ENCODE results near the gene TTYH2.

Gene TTYH2

DNA sequence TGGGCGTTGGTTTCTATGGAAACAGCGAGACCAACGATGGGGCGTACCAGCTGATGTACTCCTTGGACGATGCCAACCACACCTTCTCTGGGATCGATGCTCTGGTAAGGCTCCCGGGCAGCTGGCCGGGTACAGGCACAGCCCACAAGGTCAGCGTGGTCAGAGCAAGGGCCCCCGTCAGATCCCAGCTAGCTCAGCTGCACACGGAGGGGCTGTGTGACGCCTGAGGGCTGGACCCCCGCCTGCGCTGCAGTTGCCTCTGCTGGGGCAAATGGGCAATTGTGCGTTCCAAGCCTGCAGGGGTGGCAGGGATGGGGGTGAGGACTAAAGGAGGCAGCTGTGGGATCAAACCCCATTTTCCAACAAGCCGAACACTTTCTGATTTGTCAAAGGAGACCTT is 17.5 kb downstream of the TTYH2 start:
- H3F3A ChIP-seq (ENCODE audit: insufficient read depth, low read length): no peaks in the 10 kb centered on the region
- H3K9ac ChIP-seq (ENCODE audit: low read length): no peak overlapping the region
- H3K27me3 ChIP-seq (ENCODE audit: insufficient read depth, low read length): no peaks in the 10 kb centered on the region
- H3K4me3 ChIP-seq (ENCODE audit: low read depth, low read length, poor library complexity, severe bottlenecking): no peak overlapping the region
- no peaks in the 10 kb centered on the region for H3K4me1 ChIP-seq (ENCODE audit: insufficient read depth, low read length, severe bottlenecking)
- no peaks in the 10 kb centered on the region for H4K20me1 ChIP-seq (ENCODE audit: insufficient read depth, low read length)
- no peak overlapping the region for H2AFZ ChIP-seq (ENCODE audit: low read length)
- H3K4me2 ChIP-seq (ENCODE audit: low read length): no peak overlapping the region
- no peak for TF ChIP-seq EZH2 (IDR thresholded peaks at IDR 0.05; ENCODE audit: borderline replicate concordance, low read length)
- TF ChIP-seq, protein P1, sequence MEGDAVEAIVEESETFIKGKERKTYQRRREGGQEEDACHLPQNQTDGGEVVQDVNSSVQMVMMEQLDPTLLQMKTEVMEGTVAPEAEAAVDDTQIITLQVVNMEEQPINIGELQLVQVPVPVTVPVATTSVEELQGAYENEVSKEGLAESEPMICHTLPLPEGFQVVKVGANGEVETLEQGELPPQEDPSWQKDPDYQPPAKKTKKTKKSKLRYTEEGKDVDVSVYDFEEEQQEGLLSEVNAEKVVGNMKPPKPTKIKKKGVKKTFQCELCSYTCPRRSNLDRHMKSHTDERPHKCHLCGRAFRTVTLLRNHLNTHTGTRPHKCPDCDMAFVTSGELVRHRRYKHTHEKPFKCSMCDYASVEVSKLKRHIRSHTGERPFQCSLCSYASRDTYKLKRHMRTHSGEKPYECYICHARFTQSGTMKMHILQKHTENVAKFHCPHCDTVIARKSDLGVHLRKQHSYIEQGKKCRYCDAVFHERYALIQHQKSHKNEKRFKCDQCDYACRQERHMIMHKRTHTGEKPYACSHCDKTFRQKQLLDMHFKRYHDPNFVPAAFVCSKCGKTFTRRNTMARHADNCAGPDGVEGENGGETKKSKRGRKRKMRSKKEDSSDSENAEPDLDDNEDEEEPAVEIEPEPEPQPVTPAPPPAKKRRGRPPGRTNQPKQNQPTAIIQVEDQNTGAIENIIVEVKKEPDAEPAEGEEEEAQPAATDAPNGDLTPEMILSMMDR (IDR thresholded peaks at IDR 0.05; ENCODE audit: low read length): no peak
- no peaks in the 10 kb centered on the region for H3K9me2 ChIP-seq (ENCODE audit: low read depth, low read length)
- H3K27ac ChIP-seq (ENCODE audit: low read depth, low read length, poor library complexity, severe bottlenecking): no peak overlapping the region
- H3K36me3 ChIP-seq (ENCODE audit: insufficient read depth, low read length): no peaks in the 10 kb centered on the region
- H3K9me3 ChIP-seq (ENCODE audit: low read length): no peaks in the 10 kb centered on the region
- no peaks in the 10 kb centered on the region for H3K79me2 ChIP-seq (ENCODE audit: insufficient read depth, low read length)

DNA sequence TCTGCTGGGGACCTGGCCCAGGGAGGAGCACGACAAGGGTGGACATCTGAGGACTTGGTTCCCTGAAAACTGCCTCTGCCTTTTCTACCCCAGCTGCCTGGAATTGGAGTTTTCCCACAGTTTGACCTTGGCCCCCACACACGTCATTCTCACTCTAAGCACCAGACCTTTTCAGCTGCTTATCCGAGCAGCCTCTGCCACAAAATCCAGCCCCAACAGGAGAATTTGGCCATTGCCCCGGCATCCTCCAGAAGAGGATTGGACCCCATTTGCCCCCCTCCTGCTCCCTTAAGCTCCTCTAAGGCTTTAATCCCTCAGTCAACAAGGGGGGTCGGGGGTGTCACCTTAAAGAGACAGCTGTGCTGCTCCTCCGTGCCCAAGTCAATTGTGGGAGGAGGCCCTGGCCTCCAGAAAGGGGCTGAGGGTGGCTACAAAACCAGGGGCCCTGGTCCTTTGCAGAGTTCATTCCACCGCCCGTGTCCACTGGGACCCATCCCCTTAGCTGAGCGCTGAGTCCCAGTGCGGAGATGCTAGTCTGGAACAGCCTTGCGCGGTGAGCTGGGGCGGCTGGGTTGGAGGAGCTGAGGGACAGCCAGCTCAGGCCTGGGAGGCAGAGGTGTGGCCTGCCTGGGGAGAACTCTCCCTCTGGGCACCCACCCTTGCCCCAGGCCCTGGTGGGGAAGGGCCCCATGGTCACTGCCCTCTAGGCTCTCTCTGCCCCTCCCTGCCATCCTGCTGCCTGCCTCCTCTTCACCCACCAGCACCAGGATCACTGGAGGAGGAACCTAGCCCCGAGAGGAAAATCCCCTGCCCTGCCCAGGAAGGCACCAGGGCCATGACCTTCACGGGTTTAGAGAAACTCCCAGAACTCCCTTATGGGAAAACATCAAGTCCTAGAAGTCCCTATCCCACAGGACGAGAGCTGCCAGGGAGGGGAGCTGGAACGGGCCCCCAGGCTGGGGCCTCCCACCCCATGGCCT is 18.8 kb downstream of the TTYH2 start:
- Histone ChIP-seq H3K9me2 (ENCODE audit: low read depth, low read length) (no peaks in the 10 kb centered on the region), H3K9me3 (ENCODE audit: low read length) (no peaks in the 10 kb centered on the region), H3K9ac (ENCODE audit: low read length) (no peak overlapping the region), H3K27me3 (ENCODE audit: insufficient read depth, low read length) (no peaks in the 10 kb centered on the region), H3K36me3 (ENCODE audit: insufficient read depth, low read length) (no peaks in the 10 kb centered on the region), H3F3A (ENCODE audit: insufficient read depth, low read length) (no peaks in the 10 kb centered on the region), H4K20me1 (ENCODE audit: insufficient read depth, low read length) (no peaks in the 10 kb centered on the region), H3K27ac (ENCODE audit: low read depth, low read length, poor library complexity, severe bottlenecking) (no peak overlapping the region), H3K4me2 (ENCODE audit: low read length) (no peak overlapping the region), H3K4me1 (ENCODE audit: insufficient read depth, low read length, severe bottlenecking) (no peaks in the 10 kb centered on the region), H3K4me3 (ENCODE audit: low read depth, low read length, poor library complexity, severe bottlenecking) (no peak overlapping the region), H3K79me2 (ENCODE audit: insufficient read depth, low read length) (no peaks in the 10 kb centered on the region), H2AFZ (ENCODE audit: low read length) (no peak overlapping the region)
- TF ChIP-seq, protein P1 (IDR thresholded peaks at IDR 0.05; ENCODE audit: low read length): no peak

DNA sequence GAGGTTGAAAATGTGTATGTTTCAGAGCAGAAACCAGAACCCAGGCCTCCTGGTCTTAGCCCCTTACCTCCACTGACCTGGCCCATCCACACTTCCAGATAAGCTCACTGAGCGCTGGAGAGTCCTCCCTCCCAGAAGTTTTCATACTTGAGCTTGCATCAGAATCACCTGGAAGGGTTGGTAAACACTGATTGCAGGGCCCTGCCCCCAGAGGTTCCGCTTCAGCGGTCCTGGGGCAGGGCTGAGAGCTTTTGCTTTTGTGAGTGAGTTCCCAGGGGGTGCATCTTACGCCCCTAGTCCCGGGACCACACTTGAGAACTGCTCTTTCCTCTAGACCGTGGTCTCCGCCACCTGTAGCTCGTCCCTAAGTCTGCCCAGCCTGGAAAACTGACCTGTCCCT is 20.6 kb downstream of the TTYH2 start:
- Histone ChIP-seq H3K27ac (ENCODE audit: low read depth, low read length, poor library complexity, severe bottlenecking) (no peak overlapping the region), H3K36me3 (ENCODE audit: insufficient read depth, low read length) (no peaks in the 10 kb centered on the region), H3K9me3 (ENCODE audit: low read length) (no peaks in the 10 kb centered on the region), H3F3A (ENCODE audit: insufficient read depth, low read length) (no peaks in the 10 kb centered on the region), H3K4me2 (ENCODE audit: low read length) (no peak overlapping the region), H3K27me3 (ENCODE audit: insufficient read depth, low read length) (no peaks in the 10 kb centered on the region), H3K9me2 (ENCODE audit: low read depth, low read length) (no peaks in the 10 kb centered on the region), H3K79me2 (ENCODE audit: insufficient read depth, low read length) (no peaks in the 10 kb centered on the region), H3K4me1 (ENCODE audit: insufficient read depth, low read length, severe bottlenecking) (no peaks in the 10 kb centered on the region), H3K4me3 (ENCODE audit: low read depth, low read length, poor library complexity, severe bottlenecking) (no peak overlapping the region), H3K9ac (ENCODE audit: low read length) (no peak overlapping the region), H2AFZ (ENCODE audit: low read length) (no peak overlapping the region), H4K20me1 (ENCODE audit: insufficient read depth, low read length) (no peaks in the 10 kb centered on the region)
- no peak for TF ChIP-seq EZH2 (IDR thresholded peaks at IDR 0.05; ENCODE audit: borderline replicate concordance, low read length)
- TF ChIP-seq, protein P1 (IDR thresholded peaks at IDR 0.05; ENCODE audit: low read length): no peak

Measured in OCI-LY1 (cell line).